NCI-H226 (cell line): ENCODE measurements around the gene CTNNA2.

Experiments
- DNase-seq: peaks from one replicate; pipeline ENCODE4 v3.0.0-alpha.2; 2015

Gene CTNNA2

DNA sequence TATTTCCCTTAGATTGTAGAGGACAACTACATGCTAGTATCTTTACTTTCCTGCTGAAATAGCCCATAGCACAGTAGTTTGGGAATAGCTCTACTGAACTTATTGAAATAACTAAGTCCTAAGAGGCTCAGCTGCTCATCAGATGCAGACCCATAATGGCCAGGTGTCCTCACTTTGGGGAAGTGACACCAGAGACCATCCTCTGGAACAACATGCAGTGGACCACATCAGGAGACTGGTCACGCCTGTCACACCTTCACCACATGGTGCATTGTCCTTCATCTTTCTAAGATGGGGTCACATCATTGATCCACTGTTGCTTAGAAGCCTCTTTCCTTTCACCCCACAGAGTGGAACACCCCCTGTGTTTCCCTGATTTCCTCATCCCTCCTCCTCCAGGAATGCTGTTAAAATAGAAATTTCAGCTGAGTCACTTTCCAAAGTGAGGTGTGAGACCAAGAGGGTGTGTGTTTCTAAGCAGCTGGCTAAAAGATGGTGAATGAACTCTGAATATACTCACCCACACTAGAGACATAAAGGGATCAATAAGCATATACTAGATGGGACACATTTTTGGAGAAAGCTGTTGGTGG is 1006.9 kb downstream of the CTNNA2 start:
- no peak for DNase-seq

DNA sequence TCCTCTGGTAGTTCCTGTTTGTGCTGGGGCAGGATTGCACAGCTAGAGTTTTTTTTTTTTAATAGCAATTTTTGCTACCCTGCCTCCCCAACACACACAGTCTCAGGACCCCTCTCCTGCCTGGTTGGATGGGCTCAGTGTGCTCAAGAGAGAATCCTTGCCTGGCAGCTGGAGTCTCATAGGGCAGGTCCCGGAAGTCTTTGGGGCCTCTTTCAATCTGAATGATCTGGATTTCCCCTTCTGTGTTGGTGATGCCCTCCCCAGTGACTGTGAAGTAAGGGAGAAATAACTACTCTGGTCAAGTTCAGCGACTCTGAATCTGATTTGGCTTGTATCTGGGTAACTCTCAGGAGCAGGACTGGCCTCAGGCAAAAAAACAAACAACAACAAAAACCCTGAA is 1012.3 kb downstream of the CTNNA2 start:
- DNase-seq = no peak

DNA sequence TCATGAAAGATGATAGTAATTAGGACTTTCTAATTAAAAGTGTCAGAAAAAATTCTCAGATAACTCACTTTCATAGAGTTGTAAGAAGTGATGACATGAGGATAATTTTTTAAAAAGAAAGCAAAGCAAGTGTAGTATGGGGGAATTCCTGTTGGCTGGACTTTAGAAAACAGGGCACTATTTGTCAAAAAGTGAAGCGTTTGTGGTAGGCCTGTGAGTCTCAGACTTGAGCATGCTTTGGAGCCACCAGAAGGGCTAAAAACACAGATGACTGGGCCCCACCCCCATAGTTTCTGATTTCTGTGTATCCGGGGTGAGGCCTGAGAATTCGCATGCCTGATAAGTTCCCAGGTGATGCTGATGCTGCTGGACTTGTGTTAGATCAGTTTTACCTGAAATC is 1014.3 kb downstream of the CTNNA2 start:
- no peak for DNase-seq

DNA sequence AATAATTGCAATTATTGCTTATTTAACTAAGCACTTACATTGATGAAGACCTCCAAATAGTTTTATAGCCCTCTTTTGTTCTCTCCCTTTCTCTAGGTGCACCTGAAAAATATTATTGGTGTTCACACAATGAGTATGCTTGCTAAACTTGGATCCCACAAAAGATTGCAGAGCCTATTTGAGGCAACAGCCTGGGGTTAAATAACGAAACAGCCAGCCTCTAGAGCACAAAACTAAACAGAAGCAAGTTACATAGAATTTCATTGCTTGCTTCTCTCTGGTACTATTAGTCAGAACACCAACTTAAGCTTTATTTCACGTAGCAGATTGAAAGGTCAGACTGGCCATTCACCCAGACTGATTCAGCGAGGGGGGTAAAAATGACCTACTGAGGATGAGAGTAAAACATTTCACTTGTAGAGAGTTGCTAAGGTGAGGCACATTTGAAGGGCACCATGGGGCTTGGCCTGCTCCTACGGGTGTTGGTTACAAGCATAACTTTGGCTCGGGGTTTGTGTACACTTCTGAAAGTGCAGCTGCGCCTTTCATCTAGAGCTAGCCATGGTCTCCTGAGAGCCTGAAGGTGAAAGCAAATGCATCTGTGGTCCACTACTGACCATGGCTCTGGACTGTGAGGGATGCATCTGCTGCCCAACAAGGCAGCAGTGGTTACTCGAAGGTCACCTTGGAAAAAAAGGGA is 1016.8 kb downstream of the CTNNA2 start:
- no peak for DNase-seq

DNA sequence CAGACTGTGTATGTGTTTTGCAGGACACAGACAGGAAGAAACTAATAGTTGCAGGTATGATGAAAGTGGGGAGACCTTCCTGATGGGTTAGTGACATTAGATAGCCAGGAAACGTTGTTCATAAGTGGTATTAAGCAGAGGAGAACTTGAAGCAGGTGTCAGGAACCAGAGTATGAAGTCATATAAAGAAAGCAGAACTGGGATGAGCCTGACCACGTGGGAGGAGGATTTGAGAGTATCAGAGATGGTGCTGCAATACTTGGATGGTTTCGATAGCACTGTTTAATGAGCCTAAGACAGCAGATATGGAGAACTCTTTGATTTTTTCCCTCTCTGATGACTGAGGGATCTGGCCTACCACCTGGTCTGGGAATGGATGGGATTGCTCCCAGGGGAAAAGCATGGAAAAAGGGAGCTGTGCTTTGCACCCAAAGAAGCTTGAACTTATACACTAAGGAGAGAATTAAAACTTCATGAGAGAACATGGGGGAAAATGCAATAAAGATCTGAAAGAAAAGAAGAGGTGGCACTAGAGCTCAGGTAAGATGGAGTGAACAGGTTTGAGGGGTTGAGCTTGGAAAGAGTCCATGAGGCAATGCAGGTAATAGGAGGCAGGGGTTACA is 1017.7 kb downstream of the CTNNA2 start:
- no peak for DNase-seq

DNA sequence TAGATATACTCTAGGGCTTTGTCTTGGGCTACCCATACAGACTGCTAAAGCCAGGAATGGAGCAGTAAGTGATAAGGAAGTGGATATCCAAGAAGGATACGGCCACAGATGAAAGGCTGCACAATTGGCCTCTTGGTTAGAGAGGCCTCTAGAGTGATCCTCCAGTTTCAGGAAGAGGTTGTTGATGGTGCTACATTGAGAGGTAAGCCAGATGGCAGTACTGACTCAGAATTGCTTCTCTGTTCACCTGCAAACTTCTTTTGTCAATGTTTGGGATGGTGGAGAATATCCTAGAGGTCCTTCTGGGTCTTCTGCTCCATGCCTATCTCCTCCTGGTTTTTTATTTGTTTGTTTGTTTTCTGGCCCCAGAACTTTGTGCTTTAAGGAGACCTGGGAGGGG is 1018.5 kb downstream of the CTNNA2 start:
- no peak for DNase-seq

DNA sequence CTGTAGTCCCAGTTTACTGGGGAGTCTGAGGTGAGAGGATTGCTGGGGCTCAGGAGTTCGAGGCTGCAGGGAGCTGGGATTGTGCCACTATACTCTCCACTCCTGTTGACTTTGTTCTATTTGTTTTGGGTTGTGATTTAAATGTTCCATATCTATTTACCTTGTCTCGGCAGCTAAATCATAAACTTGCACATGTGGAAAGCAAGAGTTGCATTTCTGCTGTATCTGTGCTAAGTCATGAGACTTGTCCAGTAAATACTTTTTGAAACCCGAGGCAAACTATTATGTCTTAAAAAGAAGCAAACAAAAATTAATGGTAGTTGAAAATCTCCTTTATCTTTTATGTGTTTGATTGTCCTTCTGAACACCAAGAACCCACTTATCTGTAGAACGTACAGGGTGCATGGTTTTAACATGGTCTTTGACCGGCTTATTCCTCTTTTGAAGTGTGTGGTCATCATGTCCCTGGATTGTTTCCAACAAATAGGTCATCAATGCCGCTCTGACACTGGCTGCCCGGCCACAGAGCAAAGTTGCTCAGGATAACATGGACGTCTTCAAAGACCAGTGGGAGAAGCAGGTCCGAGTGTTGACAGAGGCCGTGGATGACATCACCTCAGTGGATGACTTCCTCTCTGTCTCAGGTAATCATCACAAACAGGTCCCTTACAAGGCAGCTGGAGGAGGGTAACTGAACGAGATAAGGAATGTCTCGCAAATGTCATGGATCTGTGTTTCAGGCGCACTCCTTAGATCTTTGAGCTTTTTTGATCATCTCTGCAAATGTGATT is 1032.8 kb downstream of the CTNNA2 start:
- DNase-seq = no peak

DNA sequence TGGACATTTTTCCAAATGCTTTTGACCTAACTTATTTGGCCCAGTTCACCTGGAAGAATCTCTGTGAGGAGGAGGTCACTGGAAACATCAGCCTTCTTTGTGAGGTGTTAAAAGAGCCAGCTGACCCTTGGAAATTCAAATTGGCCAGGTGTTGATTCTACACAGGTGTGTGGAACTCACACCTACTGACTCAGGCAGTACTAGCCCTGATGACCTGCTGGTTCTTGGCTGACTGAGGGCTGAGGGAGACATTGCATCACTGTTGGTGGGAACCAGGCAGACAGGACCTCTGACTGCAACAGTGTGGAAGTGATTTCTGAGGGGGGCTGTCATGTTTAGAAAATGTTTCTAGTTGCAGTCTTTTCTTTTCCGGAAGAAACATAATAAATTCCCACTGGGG is 1033.9 kb downstream of the CTNNA2 start:
- DNase-seq = no peak

DNA sequence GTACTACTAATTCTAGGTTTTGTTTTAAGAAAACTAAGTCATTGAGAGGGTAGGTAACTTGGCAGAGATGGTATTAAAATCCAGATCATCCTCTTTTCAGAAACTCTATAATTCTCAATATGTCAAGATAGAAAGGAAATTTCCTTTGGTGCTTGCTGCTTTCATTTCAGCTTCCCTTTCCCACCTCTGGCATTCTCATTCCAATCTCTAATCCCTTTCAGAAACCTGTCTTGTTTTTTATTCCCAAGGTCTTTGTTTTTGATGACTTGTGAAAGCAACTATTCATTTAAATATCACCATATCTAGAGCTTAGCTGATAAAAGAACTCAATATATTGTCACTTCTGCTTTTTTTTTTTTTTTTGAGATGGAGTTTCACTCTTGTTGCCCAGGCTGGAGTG is 1034.5 kb downstream of the CTNNA2 start:
- DNase-seq = no peak

DNA sequence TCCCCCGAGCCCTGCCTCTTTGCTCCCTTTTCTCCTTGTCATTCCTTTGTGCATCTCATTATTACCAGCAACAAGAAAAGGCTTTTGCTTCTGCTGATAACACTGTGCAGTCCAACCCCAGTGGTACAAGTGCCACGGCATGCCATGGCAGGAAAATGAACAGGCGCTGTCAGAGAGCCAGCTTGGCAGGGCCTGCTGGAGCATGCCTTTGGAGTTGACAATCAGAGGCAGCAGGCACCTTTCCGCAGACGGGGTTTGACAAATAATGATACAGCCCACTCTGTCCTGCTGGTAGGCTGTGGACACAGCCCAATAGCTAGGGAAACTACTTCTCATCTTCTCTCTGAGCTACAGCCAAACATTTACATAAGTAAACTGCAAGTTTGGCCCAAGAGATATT is 1035.6 kb downstream of the CTNNA2 start:
- DNase-seq = no peak

DNA sequence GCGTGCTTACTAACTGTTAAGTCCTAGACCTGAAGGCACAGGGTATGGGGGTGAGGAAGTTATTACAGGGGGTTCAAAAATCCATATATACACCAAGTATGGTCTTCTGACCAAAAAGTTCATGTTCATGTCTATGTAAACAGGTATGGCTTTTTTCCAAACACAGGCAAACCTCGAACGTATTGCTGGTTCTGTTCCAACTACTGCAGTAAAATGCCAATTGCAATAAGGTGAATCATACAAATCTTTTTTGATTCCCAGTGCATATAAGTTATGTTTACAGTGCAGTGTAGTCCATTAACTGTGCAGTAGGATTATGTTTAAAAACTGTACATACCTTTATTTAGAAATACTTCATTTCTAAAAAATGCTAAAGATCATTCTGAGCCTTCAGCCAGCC is 1037.0 kb downstream of the CTNNA2 start:
- DNase-seq = no peak

DNA sequence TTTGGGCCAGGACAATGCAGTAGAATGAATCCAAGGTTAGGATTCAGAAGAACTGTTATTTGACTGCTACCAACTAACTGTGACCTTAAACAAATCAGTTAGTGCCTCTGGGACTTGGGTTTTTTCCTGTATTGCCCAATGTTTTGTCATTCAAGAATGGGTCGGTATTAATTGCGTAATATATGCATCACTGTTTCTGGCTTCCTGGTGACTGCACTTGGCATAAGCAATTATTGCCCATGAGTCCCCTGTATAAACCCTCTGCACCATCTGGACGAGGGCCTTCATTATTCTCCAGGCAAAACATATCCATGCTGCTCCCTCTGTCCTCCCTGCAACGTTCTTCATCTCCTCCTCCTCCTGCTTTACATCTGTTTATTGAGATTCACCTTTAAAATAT is 1047.5 kb downstream of the CTNNA2 start:
- DNase-seq = no peak

DNA sequence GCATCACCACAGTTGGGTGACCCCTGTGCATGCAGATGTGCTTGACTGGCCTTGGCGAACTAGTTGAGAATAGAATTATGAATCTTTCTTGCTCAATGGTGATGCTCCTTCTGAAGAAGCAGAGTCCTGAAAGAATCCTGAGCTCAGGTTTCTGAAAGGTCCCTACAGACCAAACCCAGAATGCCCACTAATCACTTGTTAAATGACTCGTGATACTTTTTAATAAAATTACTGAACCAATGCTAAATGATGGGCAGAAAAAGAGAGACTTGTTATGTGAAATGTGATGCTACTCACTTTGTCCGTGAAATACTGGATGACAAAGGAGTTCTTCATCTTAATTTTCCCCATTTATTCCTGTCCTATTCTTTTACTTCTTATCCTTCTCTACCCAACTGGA is 1055.2 kb downstream of the CTNNA2 start:
- no peak for DNase-seq

DNA sequence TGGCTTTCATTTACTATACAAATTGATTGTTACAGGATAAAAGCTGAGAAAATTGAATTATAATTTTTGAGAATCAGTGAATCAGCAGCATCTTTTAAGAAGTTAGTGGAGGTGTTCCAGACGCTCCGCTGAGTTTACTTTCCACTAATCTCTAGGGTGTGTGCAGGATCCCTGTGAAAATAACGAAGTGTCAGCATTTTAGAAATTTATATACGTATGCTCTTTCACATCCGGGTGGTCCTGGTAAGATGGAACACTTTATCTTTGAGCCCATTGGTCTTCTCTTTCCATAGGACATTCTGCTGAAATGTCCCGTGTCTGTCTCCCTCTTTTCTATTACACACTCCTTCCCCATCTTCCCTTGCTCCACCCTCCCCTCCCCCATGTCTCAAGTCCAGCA is 1060.3 kb downstream of the CTNNA2 start:
- DNase-seq = no peak

DNA sequence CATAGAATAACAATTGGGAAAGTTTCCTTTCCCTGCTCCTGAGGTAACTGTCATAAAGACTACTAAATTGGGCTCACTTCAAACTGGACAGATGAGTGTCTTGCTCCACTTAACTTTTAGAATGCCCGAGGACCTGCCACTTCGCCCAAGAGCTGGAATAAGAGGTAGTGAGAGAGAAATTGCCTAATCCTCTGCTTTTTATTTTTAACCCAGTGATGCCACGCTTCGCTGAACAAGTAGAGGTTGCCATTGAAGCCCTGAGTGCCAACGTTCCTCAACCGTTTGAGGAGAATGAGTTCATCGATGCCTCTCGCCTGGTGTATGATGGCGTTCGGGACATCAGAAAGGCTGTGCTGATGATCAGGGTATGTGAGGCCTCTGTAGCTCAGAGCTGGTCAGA is 1061.1 kb downstream of the CTNNA2 start:
- no peak for DNase-seq

DNA sequence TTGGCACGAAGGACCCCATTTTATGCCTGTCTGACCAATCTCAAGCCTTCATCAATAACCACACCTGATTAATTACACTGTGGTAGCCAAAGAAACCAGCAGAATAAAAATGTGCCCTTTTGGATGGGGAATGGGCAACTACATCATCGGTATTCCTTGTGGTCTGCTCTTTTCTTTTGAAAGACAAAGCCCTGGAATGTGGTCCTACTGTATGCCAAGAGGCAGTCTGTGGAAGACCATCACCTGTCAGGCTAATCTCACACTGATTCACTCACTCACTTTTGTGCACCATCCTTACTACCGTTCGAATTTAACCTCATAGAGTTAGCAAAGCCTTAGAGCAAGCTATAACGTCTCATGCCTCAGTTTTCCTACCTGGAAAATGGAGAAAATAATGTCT is 1066.9 kb downstream of the CTNNA2 start:
- DNase-seq = no peak

DNA sequence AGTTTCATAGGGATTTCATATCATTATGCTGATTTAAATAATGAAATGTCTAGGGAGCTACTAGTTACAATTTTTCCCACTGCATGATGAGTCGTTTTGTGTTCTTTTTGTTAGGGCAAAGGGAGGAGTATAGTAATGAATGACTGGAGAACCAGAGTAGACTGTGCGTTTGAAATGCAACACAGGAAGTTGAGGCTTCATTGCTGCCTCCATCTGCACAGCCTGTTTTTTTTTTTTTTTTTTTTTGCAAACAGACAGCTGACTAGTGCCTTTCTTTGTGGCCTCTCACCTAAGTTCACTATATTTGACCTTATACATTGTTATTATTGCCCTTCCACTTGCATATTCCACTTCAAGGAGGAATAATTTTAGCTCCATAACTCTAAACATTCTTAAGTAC is 1078.4 kb downstream of the CTNNA2 start:
- no peak for DNase-seq

DNA sequence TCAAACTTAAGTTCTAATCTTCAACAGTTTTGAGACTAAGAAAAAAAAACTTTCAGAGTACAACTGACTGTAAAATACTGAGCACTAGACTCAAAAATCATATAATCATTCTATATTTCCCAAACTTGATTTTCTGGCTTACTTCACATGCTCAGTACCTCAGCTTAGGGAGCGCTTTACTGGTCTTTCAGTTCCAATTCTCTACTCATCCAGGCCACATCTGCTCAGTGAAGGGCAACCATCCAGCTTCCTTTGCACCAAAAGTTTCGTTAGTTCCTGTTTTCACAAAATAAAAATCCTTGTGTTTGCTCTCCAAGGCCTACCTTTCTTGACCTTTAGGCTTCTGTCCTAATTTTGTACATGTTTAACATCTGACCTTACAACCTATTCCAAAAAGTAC is 1079.3 kb downstream of the CTNNA2 start:
- DNase-seq = no peak

DNA sequence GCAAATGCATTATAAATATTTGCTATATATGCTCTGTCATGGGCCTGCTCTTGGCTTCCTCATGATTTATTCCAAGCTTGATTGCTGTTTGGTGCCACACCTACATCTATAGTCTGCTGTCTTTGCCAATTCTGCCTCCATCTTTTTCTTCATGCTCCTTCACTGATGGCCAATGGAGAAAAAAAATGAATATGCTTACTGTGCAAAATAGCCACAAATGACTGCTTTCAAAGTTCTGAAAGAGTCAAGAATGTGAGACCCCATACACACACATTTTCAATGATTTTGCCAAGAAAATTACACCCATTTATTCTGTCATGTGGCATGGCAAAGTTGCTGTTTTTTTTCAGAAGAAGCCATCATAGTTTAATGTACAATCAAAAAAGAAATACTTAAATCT is 1097.3 kb downstream of the CTNNA2 start:
- no peak for DNase-seq

DNA sequence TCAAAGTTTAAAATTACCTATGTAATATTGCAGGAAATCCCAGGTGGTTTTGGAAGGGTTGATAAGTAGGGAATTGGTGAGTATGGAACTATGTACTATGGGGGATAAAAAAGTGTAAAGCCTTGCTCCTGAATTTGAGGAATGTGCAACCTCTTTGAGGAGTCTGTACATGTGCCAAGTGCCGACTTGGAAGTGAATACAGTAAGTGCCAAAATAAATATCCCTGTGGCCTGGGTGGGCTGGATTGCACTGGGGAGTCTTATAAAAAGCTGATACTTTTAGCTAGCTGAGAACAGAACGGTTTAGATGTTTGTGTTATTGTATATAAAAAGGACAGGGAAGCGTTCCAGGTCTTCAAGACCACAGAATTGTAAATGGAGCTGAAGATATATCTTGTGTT is 1108.8 kb downstream of the CTNNA2 start:
- no peak for DNase-seq

DNA sequence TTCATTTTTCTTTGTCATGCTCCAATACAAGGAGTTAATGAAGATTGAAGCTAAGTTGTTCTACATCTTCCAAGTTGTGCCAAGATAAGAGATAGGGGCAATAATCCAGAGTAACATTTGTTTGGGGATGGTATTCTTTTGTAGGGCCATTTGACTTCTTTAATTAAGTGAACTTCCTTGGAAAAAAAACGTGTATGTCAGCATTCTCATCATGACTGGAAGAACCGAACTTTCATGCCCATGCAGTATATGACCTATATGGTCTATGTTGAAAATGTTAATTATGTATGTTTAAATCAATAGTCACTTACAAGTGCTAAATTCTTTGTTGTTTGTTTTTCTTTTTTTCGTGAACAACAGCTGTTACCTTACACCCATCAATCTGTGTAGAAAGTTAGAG is 1111.2 kb downstream of the CTNNA2 start:
- DNase-seq = no peak

DNA sequence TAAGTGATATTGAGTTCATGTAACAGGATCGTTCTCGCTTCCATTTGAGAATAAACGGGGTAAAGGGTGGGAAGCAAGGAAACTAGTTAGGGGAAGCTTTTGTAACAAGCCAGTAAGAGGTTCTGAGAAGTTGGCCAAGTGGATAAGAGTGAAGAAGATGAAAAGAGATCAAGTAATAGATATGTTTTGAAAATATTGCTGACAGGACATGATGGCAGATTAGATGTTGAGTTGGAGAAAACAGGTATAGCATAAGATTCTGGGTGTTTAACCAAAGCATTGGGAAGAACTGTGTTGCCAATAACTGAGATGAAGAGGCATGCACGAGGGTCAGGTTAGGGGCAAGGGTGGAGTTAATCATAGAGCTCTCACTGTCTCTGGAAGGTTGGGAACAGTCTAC is 1121.7 kb downstream of the CTNNA2 start:
- no peak for DNase-seq

DNA sequence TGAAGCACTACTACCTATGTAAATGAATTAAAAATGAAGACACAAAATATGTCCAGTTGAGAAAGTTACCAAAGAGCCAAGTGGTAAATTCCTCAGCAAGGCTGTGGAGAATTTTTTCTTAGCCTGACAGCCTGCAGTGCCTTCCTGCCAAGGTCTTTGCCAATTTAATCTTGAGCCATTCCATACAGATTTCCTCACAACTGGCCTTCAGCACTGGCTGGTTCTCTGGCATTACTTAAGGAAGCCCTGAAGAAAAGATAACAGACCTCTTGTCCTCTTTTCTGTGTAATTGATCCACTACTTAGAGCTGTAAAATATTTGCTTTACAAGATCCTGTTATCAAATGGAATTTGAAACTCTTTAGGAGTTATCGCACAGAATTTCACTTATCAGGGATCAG is 1125.9 kb downstream of the CTNNA2 start:
- DNase-seq = no peak

DNA sequence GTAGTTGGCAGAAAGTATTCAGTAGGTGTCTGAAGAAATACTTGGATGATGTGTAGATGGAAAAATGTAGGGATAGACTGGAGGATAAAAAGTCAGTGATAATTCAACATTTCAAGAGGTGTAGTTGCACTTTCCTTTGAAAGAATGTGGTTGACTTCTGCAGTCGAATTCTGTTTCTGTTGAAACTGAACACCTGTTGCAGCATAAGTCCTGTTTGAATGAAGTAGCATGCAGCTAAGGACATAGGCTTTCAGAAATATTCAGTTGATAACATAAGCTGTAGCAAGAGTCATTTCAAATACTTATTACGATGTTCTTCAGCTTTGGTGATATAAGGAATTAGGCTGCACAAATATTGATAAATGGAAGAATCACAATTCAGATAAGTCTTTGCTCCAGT is 1129.6 kb downstream of the CTNNA2 start:
- no peak for DNase-seq
